GM23338 (cell line): ENCODE measurements around the gene SPAG16. TPM values are rescaled to one million over a fixed set of nuclear protein-coding genes. Genes with fewer than 3 reads are reported as not detected.

ENCODE experiments used
- ATAC-seq: fragments of 200-7000 bp; cut with Tn5 transposase; 3 replicates; pipeline ENCODE4 v1.9.1; 2020
- DNase-seq: peaks from one replicate; pipeline ENCODE4 v3.0.0-alpha.2; 2015; ENCODE audit warnings: low spot score
- H2AFZ ChIP-seq: fragments of 200-600 bp; sonication (generic); 2 replicates; pipeline ENCODE4 v1.8.0; 2016; ENCODE audit warnings: antibody characterized with exemption, mild to moderate bottlenecking, moderate library complexity
- H3F3A ChIP-seq: fragments of 200-600 bp; sonication (generic); replicated peaks from 2 replicates; pipeline ENCODE4 v1.8.0; 2017; ENCODE audit warnings: antibody characterized with exemption, mixed run types, low read depth
- H3K27ac ChIP-seq: fragments of 200-600 bp; sonication (generic); 2 replicates; pipeline ENCODE4 v1.6.1; 2016; ENCODE audit warnings: low read depth
- H3K27me3 ChIP-seq: fragments of 200-600 bp; sonication (generic); 2 replicates; pipeline ENCODE4 v1.8.0; 2016; ENCODE audit warnings: mild to moderate bottlenecking, mixed run types, moderate library complexity; ENCODE audit not compliant: insufficient read depth
- H3K36me3 ChIP-seq: fragments of 200-600 bp; sonication (generic); 2 replicates; pipeline ENCODE4 v1.8.0; 2016; ENCODE audit warnings: mild to moderate bottlenecking; ENCODE audit not compliant: insufficient read depth
- H3K4me1 ChIP-seq: fragments of 200-600 bp; sonication (generic); 2 replicates; pipeline ENCODE4 v1.8.0; 2016; ENCODE audit warnings: mild to moderate bottlenecking, moderate library complexity; ENCODE audit not compliant: insufficient read depth
- H3K4me2 ChIP-seq: fragments of 200-600 bp; sonication (generic); 2 replicates; pipeline ENCODE4 v1.7.1; 2017; ENCODE audit warnings: mixed run types
- H3K4me3 ChIP-seq: fragments of 200-600 bp; sonication (generic); 2 replicates; pipeline ENCODE4 v1.6.1; 2016; ENCODE audit warnings: mixed run types
- H3K79me2 ChIP-seq: fragments of 200-600 bp; sonication (generic); replicated peaks from 2 replicates; pipeline ENCODE4 v1.8.0; 2017; ENCODE audit warnings: mild to moderate bottlenecking; ENCODE audit not compliant: insufficient read depth
- H3K9me2 ChIP-seq: fragments of 200-600 bp; sonication (generic); 2 replicates; pipeline ENCODE4 v1.8.0; 2017; ENCODE audit not compliant: insufficient read depth
- H4K20me1 ChIP-seq: fragments of 200-600 bp; sonication (generic); replicated peaks from 2 replicates; pipeline ENCODE4 v1.8.0; 2017; ENCODE audit warnings: mild to moderate bottlenecking; ENCODE audit not compliant: insufficient read depth
- H3K27ac Mint-ChIP-seq: 2 replicates; pipeline ENCODE4 v1.8.0; 2020; ENCODE audit warnings: inconsistent platforms, mild to moderate bottlenecking, moderate library complexity, mixed read lengths
- H3K27me3 Mint-ChIP-seq: 3 replicates; pipeline ENCODE4 v1.8.0; 2022; ENCODE audit warnings: low read depth, mild to moderate bottlenecking, moderate library complexity, mixed read lengths, inconsistent platforms; ENCODE audit not compliant: insufficient read depth, poor library complexity
- H3K36me3 Mint-ChIP-seq: 3 replicates; pipeline ENCODE4 v1.8.0; 2021; ENCODE audit warnings: low read depth, mild to moderate bottlenecking, inconsistent platforms, moderate library complexity, mixed read lengths
- H3K4me1 Mint-ChIP-seq: 3 replicates; pipeline ENCODE4 v1.8.0; 2020; ENCODE audit warnings: mild to moderate bottlenecking, inconsistent platforms, mixed read lengths
- H3K4me3 Mint-ChIP-seq: 3 replicates; pipeline ENCODE4 v1.8.0; 2021; ENCODE audit warnings: moderate library complexity, mild to moderate bottlenecking, inconsistent platforms, mixed read lengths
- H3K9me3 Mint-ChIP-seq: 3 replicates; pipeline ENCODE4 v1.8.0; 2020; ENCODE audit warnings: moderate library complexity, mild to moderate bottlenecking, inconsistent platforms, mixed read lengths
- CREB1 ChIP-seq: fragments of 250-450 bp; sonication (Bioruptor Pico); IDR thresholded peaks from 2 replicates; pipeline ENCODE4 v1.5.0; 2020; ENCODE audit warnings: low read depth, mild to moderate bottlenecking, moderate library complexity
- EZH2 ChIP-seq: fragments of 200-600 bp; sonication (generic); IDR thresholded peaks from one replicate; pipeline ENCODE4 v1.8.0; 2017; ENCODE audit warnings: antibody characterized with exemption, mild to moderate bottlenecking, low read depth; ENCODE audit not compliant: unreplicated experiment
- EZH2phosphoT487 ChIP-seq: fragments of 200-600 bp; sonication (generic); IDR thresholded peaks from one replicate; pipeline ENCODE4 v1.8.1; 2018; ENCODE audit warnings: antibody characterized with exemption; ENCODE audit not compliant: unreplicated experiment
- JUNB ChIP-seq: IDR thresholded peaks from one replicate; pipeline ENCODE4 v1.6.1; 2016; ENCODE audit warnings: antibody characterized with exemption; ENCODE audit not compliant: unreplicated experiment
- POLR2AphosphoS5 ChIP-seq: IDR thresholded peaks from 2 replicates; pipeline ENCODE4 v1.6.1; 2016; ENCODE audit warnings: antibody characterized with exemption, low read depth
- REST ChIP-seq: IDR thresholded peaks from one replicate; pipeline ENCODE4 v1.6.1; 2018; ENCODE audit warnings: antibody characterized with exemption; ENCODE audit not compliant: unreplicated experiment
- STAT1 ChIP-seq: IDR thresholded peaks from one replicate; pipeline ENCODE4 v1.6.1; 2016; ENCODE audit warnings: antibody characterized with exemption; ENCODE audit not compliant: unreplicated experiment
- ZNF114 ChIP-seq: fragments of 250-450 bp; sonication (Bioruptor Pico); IDR thresholded peaks from 2 replicates; pipeline ENCODE4 v1.5.0; 2020; ENCODE audit warnings: mild to moderate bottlenecking, moderate library complexity
- ZNF331 ChIP-seq: fragments of 250-450 bp; sonication (Bioruptor Pico); IDR thresholded peaks from 2 replicates; pipeline ENCODE4 v1.5.0; 2020; ENCODE audit warnings: low read depth, mild to moderate bottlenecking, moderate library complexity
- polyA plus RNA-seq: library from polyadenylated mRNA; unstranded; fragments of >200 nt; fragmentation: Nextera tagmentation; extraction: Ambion mirVana; gene quantifications from 2 replicates; pipeline ENCODE4 v1.2.1, GENCODE V29; 2016
- total RNA-seq: library from RNA; depleted of rRNA; stranded (reverse); fragments of >200 nt; shearing (Covaris generic); gene quantifications from 2 replicates; pipeline ENCODE4 v1.2.3, GENCODE V29; 2014
- TF ChIP-seq, protein P1 (sequence below): IDR thresholded peaks from 2 replicates; pipeline ENCODE4 v1.6.1; 2016; ENCODE audit warnings: antibody characterized with exemption
- TF ChIP-seq, protein P2 (sequence below): fragments of 250-450 bp; sonication (Bioruptor Pico); IDR thresholded peaks from 2 replicates; pipeline ENCODE4 v1.5.0; 2020; ENCODE audit warnings: mild to moderate bottlenecking, moderate library complexity

SPAG16 gene
- total and polyA plus RNA-seq, 2 experiments from 2014 or later: 19.7 to 47.8 TPM

DNA sequence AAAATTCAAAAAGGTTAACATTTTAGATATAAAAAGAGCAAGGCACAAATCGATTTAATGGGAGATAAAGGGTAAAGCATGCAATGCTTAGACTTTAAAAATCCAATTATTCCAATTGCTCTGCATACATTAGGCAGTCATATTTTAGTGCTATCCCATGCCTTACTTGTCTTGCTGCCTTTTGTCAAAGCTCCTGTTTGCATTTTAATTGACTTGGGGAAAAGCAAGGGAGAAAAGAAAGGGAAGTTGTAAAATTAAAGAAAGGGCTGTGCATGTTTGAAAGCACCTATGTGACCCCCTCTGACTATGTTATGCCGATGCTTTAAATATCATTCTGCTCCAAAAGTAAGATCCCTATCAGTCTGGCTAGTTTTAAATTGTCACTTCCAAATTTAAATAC, 932.9 kb downstream of the SPAG16 start:
- Histone ChIP-seq H3K79me2 (no peaks in the 10 kb centered on the region), H3K4me1 (peaks cover 16% of the 10 kb centered on the region), H2AFZ (peak overlapping the region; percentile 2; the same call in 1 of the 2 replicates), H3K27me3 (no peaks in the 10 kb centered on the region), H3K4me2 (peak overlapping the region; percentile 41; the same call in 1 of the 2 replicates), H4K20me1 (no peaks in the 10 kb centered on the region), H3K36me3 (no peaks in the 10 kb centered on the region), H3K27ac (no peak overlapping the region), H3F3A (no peaks in the 10 kb centered on the region), H3K9me2 (peaks cover 4% of the 10 kb centered on the region; the same call in 1 of the 2 replicates), H3K4me3 (no peak overlapping the region)
- no peaks in the 10 kb centered on the region for H3K9me3 Mint-ChIP-seq
- DNase-seq (peak; percentile 2), ATAC-seq (no peak)
- H3K4me3 Mint-ChIP-seq: no peak overlapping the region
- TF ChIP-seq ZNF331 (CRISPR knock-in tag): no peak
- TF ChIP-seq JUNB: no peak
- no peak for TF ChIP-seq EZH2phosphoT487
- no peak for TF ChIP-seq EZH2
- no peak for TF ChIP-seq STAT1
- no peak for TF ChIP-seq REST
- no peak for TF ChIP-seq POLR2AphosphoS5
- TF ChIP-seq CREB1 (CRISPR knock-in tag): no peak
- no peak for TF ChIP-seq ZNF114 (CRISPR knock-in tag)
- TF ChIP-seq, protein P1, sequence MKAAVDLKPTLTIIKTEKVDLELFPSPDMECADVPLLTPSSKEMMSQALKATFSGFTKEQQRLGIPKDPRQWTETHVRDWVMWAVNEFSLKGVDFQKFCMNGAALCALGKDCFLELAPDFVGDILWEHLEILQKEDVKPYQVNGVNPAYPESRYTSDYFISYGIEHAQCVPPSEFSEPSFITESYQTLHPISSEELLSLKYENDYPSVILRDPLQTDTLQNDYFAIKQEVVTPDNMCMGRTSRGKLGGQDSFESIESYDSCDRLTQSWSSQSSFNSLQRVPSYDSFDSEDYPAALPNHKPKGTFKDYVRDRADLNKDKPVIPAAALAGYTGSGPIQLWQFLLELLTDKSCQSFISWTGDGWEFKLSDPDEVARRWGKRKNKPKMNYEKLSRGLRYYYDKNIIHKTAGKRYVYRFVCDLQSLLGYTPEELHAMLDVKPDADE: no peak
- H3K27me3 Mint-ChIP-seq: peaks cover under 1% of the 10 kb centered on the region
- peaks cover 24% of the 10 kb centered on the region for H3K4me1 Mint-ChIP-seq
- H3K36me3 Mint-ChIP-seq: no peaks in the 10 kb centered on the region
- H3K27ac Mint-ChIP-seq: peak overlapping the region; percentile 46; the same call in 1 of the 2 replicates

- peaks cover 4% of the 10 kb centered on the region; the same call in 1 of the 2 replicates for H3K9me2 ChIP-seq
- H3K4me2 ChIP-seq: peak overlapping the region; percentile 41; the same call in 1 of the 2 replicates
These were observed 933.3 kb downstream of the SPAG16 start for GRCh38 chr2:214217599-214217998.

More at GRCh38 chr2:214217599-214217998, 933.3 kb downstream of the SPAG16 start:
- H3K4me3 ChIP-seq: no peak overlapping the region
- Mint-ChIP-seq H3K4me3 (no peak overlapping the region), H3K9me3 (no peaks in the 10 kb centered on the region), H3K36me3 (no peaks in the 10 kb centered on the region), H3K27me3 (peaks cover 2% of the 10 kb centered on the region), H3K4me1 (peaks cover 24% of the 10 kb centered on the region), H3K27ac (peak overlapping the region; percentile 25; the same call in 1 of the 2 replicates)
- H3K27me3 ChIP-seq: no peaks in the 10 kb centered on the region
- H3K79me2 ChIP-seq: no peaks in the 10 kb centered on the region
- ATAC-seq (peak; percentile 62), DNase-seq (peak; percentile 28)
- peak overlapping the region; percentile 2; the same call in 1 of the 2 replicates for H2AFZ ChIP-seq
- no peak overlapping the region for H3K27ac ChIP-seq
- no peaks in the 10 kb centered on the region for H3F3A ChIP-seq
- H4K20me1 ChIP-seq: no peaks in the 10 kb centered on the region
- TF ChIP-seq ZNF331 (CRISPR knock-in tag): no peak
- TF ChIP-seq, protein P2, sequence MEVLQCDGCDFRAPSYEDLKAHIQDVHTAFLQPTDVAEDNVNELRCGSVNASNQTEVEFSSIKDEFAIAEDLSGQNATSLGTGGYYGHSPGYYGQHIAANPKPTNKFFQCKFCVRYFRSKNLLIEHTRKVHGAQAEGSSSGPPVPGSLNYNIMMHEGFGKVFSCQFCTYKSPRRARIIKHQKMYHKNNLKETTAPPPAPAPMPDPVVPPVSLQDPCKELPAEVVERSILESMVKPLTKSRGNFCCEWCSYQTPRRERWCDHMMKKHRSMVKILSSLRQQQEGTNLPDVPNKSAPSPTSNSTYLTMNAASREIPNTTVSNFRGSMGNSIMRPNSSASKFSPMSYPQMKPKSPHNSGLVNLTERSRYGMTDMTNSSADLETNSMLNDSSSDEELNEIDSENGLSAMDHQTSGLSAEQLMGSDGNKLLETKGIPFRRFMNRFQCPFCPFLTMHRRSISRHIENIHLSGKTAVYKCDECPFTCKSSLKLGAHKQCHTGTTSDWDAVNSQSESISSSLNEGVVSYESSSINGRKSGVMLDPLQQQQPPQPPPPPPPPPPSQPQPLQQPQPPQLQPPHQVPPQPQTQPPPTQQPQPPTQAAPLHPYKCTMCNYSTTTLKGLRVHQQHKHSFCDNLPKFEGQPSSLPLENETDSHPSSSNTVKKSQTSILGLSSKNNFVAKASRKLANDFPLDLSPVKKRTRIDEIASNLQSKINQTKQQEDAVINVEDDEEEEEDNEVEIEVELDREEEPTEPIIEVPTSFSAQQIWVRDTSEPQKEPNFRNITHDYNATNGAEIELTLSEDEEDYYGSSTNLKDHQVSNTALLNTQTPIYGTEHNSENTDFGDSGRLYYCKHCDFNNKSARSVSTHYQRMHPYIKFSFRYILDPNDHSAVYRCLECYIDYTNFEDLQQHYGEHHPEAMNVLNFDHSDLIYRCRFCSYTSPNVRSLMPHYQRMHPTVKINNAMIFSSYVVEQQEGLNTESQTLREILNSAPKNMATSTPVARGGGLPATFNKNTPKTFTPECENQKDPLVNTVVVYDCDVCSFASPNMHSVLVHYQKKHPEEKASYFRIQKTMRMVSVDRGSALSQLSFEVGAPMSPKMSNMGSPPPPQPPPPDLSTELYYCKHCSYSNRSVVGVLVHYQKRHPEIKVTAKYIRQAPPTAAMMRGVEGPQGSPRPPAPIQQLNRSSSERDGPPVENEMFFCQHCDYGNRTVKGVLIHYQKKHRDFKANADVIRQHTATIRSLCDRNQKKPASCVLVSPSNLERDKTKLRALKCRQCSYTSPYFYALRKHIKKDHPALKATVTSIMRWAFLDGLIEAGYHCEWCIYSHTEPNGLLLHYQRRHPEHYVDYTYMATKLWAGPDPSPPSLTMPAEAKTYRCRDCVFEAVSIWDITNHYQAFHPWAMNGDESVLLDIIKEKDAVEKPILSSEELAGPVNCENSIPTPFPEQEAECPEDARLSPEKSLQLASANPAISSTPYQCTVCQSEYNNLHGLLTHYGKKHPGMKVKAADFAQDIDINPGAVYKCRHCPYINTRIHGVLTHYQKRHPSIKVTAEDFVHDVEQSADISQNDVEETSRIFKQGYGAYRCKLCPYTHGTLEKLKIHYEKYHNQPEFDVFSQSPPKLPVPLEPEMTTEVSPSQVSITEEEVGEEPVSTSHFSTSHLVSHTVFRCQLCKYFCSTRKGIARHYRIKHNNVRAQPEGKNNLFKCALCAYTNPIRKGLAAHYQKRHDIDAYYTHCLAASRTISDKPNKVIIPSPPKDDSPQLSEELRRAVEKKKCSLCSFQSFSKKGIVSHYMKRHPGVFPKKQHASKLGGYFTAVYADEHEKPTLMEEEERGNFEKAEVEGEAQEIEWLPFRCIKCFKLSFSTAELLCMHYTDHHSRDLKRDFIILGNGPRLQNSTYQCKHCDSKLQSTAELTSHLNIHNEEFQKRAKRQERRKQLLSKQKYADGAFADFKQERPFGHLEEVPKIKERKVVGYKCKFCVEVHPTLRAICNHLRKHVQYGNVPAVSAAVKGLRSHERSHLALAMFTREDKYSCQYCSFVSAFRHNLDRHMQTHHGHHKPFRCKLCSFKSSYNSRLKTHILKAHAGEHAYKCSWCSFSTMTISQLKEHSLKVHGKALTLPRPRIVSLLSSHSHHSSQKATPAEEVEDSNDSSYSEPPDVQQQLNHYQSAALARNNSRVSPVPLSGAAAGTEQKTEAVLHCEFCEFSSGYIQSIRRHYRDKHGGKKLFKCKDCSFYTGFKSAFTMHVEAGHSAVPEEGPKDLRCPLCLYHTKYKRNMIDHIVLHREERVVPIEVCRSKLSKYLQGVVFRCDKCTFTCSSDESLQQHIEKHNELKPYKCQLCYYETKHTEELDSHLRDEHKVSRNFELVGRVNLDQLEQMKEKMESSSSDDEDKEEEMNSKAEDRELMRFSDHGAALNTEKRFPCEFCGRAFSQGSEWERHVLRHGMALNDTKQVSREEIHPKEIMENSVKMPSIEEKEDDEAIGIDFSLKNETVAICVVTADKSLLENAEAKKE (CRISPR knock-in tag): no peak
- no peaks in the 10 kb centered on the region for H3K36me3 ChIP-seq
- H3K4me1 ChIP-seq: peaks cover 16% of the 10 kb centered on the region
